ENCODE results near the gene GAS7. TPM values are rescaled to one million over a fixed set of nuclear protein-coding genes. Genes with fewer than 3 reads are reported as not detected.

Gene GAS7
- total RNA-seq, 1 donor from 2014 or later, result 50.6 TPM

DNA sequence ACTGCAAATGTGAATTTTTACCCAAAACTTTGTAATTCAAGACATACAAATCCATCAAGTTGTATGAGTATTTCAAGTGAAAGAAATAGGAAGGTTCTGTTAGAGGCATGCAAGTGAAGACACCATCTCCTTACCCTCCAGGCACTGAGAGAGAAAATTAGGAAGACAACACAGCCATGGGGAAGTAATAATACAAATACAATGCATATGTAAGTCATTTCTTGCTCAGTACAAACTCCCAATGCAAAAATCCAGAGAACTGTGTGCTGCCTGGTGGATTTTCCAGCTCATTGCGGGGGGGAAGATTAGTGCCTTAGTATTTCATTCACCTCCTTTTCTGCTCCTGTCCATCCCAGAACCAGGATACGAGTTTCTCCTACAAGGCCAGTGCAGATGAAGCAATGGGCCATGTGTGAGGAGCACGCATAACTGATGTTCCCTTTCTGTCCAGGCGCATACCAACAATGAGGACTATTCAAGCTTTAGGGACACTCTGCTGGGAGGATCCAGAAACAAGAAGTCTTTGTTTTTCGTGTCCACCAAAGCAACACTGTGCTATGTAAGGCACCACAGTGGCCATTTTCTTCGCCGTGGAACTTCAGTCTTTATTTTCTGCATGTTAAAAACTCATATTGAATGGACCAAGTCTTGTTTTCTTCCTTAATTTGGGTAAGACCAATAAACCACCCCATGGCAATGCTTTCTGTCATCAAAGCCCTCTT, 149.6 kb downstream of the GAS7 start:
- intact Hi-C loops (cut with DNase I), result no loop called here
- DNase-seq (no peak), ATAC-seq (no peak)
- no peaks in the 10 kb centered on the region for H3K27me3 ChIP-seq
- H3K36me3 ChIP-seq, result no peaks in the 10 kb centered on the region
- TF ChIP-seq, protein P1, sequence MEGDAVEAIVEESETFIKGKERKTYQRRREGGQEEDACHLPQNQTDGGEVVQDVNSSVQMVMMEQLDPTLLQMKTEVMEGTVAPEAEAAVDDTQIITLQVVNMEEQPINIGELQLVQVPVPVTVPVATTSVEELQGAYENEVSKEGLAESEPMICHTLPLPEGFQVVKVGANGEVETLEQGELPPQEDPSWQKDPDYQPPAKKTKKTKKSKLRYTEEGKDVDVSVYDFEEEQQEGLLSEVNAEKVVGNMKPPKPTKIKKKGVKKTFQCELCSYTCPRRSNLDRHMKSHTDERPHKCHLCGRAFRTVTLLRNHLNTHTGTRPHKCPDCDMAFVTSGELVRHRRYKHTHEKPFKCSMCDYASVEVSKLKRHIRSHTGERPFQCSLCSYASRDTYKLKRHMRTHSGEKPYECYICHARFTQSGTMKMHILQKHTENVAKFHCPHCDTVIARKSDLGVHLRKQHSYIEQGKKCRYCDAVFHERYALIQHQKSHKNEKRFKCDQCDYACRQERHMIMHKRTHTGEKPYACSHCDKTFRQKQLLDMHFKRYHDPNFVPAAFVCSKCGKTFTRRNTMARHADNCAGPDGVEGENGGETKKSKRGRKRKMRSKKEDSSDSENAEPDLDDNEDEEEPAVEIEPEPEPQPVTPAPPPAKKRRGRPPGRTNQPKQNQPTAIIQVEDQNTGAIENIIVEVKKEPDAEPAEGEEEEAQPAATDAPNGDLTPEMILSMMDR (IDR thresholded peaks at IDR 0.05), result no peak
- peaks cover 9% of the 10 kb centered on the region for H3K4me1 ChIP-seq
- no peak overlapping the region for H3K27ac ChIP-seq
- no peaks in the 10 kb centered on the region for H3K9me3 ChIP-seq
- no peak overlapping the region for H3K4me3 ChIP-seq

DNA sequence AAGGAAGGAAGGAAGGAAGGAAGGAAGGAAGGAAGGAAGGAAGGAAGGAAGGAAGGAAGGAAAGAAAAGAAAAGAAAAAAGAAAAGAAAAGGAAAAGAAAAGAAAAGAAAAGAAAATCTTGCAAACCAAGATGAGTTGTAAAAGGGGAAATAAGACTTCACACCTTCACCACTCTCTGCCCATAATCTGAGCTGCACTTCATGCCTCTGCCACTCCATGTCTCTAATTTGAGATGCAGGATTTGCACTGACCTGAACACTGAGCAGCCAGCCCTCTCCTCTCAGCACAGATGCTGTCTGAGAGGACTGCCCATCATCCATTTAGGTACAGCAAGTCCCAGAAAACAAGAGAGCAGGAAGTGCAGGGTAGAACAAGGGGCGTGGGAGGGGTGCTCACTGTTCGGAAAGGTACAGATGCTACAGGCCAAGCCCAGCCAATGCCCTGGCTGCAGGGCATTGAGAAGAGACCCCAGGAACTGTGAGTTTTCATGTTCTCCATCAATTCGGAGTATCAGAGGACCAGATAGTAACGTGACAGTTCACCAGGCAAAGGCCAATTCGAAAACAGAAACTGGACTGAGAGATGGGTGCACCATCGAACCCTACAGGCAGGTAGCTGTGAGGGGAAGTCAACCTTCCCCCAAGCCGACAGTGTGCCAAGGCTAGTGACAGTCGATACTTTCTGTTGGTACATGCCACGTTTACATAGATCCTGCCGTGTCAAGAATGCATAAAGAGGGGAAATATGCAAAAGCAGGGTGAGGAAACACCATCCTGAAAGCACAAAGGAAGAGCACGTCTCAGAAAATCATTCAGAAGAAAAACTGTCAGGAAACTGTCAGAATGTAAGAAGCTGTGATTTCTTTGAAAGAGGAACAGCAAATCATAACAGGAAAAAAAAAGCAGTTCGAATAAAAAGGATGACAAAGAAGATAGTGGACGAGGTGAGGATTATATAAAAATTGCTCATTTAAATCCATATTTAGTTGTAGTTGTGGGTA, 151.3 kb downstream of the GAS7 start:
- intact Hi-C loops (cut with DNase I), result no loop called here
- TF ChIP-seq, protein P1 (IDR thresholded peaks at IDR 0.05), result no peak
- ATAC-seq (no peak), DNase-seq (no peak)
- peaks cover 9% of the 10 kb centered on the region for H3K4me1 ChIP-seq
- H3K27ac ChIP-seq, result no peak overlapping the region
- H3K9me3 ChIP-seq, result no peaks in the 10 kb centered on the region
- no peaks in the 10 kb centered on the region for H3K36me3 ChIP-seq
- no peak overlapping the region for H3K4me3 ChIP-seq
- H3K27me3 ChIP-seq, result no peaks in the 10 kb centered on the region

DNA sequence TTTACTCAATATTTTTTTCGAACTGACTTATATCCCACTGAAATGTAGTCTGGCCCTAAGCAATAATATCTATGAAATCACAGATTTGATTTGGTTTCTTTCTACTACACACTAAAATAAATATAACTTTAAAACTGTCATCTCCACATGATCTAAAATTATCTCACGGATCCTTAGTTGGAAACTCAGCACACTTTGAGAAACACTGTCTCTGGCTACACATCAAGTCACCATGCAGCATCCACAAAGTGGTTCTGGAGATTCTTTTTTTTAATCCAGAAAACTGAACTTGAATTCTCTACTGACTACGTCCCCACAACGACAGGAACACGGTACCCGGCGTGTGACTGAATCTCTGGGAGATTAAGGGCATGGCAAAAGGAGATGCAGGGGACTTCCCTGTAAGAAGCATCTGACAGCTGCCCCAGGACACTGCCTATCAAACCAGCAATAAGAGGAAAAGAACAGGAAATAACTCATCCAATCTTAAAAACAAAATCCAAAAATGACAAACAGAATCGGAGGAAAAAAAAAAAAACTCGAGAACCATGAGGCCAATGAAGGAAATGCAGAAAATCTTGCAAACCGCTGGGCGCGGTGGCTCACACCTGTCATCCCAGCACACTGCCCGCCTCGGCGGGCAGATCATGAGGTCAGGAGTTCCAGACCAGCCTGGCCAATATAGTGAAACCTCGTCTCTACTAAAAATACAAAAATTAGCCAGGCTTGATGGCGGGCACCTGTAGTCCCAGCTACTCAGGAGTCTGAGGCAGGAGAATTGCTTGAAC, 152.3 kb downstream of the GAS7 start:
- intact Hi-C loops (cut with DNase I), result no loop called here
- ATAC-seq, result no peak
- Histone ChIP-seq H3K27me3 (no peaks in the 10 kb centered on the region), H3K4me1 (peaks cover 9% of the 10 kb centered on the region), H3K4me3 (no peak overlapping the region), H3K36me3 (no peaks in the 10 kb centered on the region), H3K9me3 (no peaks in the 10 kb centered on the region), H3K27ac (no peak overlapping the region)
- TF ChIP-seq, protein P1 (IDR thresholded peaks at IDR 0.05), result no peak
- DNase-seq, result no peak

DNA sequence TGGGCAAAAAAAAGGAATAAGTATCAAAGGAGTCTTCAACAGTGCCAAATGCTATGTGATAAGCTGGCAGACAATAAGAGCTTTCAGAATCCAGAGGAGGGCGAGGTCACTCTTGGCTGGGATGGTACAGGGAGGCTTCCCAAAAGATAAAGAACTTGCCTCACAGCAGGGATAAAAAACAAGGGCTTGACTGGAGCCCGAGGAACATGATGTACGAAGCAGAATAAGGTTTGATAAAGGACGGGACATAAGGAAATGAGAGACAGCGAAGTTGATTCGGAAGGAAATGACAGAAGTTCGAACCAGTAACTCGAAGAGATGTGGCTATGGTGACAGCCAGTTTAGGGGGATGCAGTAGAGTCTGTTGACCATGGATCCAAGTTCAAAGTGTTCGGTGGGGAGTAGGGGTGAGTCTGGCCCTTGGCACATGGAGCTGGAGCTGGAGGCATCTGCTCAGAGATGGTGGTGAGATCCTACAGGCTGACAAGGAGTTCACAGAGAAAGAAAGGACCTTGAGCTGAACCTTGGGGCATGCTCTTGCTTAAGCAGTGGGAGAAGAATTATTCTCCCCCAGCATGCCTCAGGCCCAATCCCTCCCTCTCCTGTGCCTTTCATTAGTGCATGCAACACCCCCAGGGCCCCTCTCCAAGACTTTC, 155.7 kb downstream of the GAS7 start:
- TF ChIP-seq, protein P1 (IDR thresholded peaks at IDR 0.05), result no peak
- Histone ChIP-seq H3K36me3 (no peaks in the 10 kb centered on the region), H3K4me1 (no peaks in the 10 kb centered on the region), H3K27me3 (no peaks in the 10 kb centered on the region), H3K9me3 (no peaks in the 10 kb centered on the region), H3K4me3 (no peak overlapping the region), H3K27ac (no peak overlapping the region)
- DNase-seq (no peak), ATAC-seq (no peak)
- intact Hi-C loops (cut with DNase I), result no loop called here
